BE2C (cell line): ENCODE data around the gene EIF4E1B.

Experiments
- DNase-seq: peaks from one replicate; pipeline ENCODE4 v3.0.0-alpha.2; 2020
- H3K27me3 ChIP-seq: fragments of 250-450 bp; sonication (Bioruptor Pico); 2 replicates; pipeline ENCODE4 v1.5.1; 2020; ENCODE audit warnings: mild to moderate bottlenecking
- H3K36me3 ChIP-seq: fragments of 250-450 bp; sonication (Bioruptor Pico); 2 replicates; pipeline ENCODE4 v1.5.1; 2020; ENCODE audit warnings: mild to moderate bottlenecking
- H3K4me1 ChIP-seq: fragments of 250-450 bp; sonication (Bioruptor Pico); 2 replicates; pipeline ENCODE4 v1.5.1; 2020
- H3K4me3 ChIP-seq: 2 replicates; pipeline ENCODE4 v1.5.1; 2011; ENCODE audit warnings: low read depth, low read length
- H3K9me3 ChIP-seq: fragments of 250-450 bp; sonication (Bioruptor Pico); 2 replicates; pipeline ENCODE4 v1.5.1; 2020
- CTCF ChIP-seq: IDR thresholded peaks from 2 replicates; pipeline ENCODE4 v1.5.1; 2012; ENCODE audit warnings: mild to moderate bottlenecking, low read depth, low read length

Gene EIF4E1B

GRCh38 chr5:176628406-176629228, 1.9 kb upstream of the EIF4E1B start:
- no peak for TF ChIP-seq CTCF
- H3K36me3 ChIP-seq: no peaks in the 10 kb centered on the region
- peaks cover 8% of the 10 kb centered on the region for H3K27me3 ChIP-seq

DNA sequence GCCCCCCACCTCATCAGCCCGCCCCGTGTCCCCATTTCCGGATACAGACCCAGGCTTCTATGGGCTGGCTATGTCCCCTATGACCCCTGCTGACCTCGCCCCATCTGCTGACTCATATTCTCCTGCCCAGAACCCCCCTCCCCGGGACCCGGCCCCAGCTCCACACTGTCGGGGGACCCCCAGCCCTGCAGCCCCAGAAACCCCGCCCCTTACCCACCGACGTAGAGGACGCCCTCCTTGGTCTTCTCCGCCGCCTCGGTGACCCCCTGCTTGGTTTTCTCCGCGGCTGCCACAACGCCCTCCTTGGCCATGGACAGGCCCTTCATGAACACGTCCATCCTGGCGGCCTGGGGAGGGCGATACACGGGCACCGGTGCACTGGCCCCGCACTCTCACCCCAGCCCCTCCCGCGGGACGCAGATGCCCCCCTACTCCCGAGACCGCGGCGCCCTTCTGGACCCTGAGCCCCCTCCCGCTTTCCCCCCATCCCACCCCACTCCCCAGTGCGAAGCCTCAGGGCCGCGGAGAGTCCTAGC, 1.1 kb upstream of the EIF4E1B start:
- Histone ChIP-seq H3K4me3 (peak overlapping the region; percentile 57), H3K27me3 (peaks cover 8% of the 10 kb centered on the region), H3K4me1 (no peaks in the 10 kb centered on the region), H3K9me3 (no peaks in the 10 kb centered on the region), H3K36me3 (no peaks in the 10 kb centered on the region)
- DNase-seq: no peak
- TF ChIP-seq CTCF: no peak

More at GRCh38 chr5:176628406-176629228, 1.9 kb upstream of the EIF4E1B start:
- H3K4me1 ChIP-seq: no peaks in the 10 kb centered on the region
- no peaks in the 10 kb centered on the region for H3K9me3 ChIP-seq
- H3K4me3 ChIP-seq: no peak overlapping the region
- no peak for DNase-seq

GRCh38 chr5:176630681-176631222, 277 bp downstream of the EIF4E1B start:
- H3K36me3 ChIP-seq: no peaks in the 10 kb centered on the region
- TF ChIP-seq CTCF: no peak
- H3K27me3 ChIP-seq: peaks cover 8% of the 10 kb centered on the region
- no peaks in the 10 kb centered on the region for H3K9me3 ChIP-seq
- DNase-seq: no peak
- no peaks in the 10 kb centered on the region for H3K4me1 ChIP-seq
- peak overlapping the region; percentile 57 for H3K4me3 ChIP-seq

DNA sequence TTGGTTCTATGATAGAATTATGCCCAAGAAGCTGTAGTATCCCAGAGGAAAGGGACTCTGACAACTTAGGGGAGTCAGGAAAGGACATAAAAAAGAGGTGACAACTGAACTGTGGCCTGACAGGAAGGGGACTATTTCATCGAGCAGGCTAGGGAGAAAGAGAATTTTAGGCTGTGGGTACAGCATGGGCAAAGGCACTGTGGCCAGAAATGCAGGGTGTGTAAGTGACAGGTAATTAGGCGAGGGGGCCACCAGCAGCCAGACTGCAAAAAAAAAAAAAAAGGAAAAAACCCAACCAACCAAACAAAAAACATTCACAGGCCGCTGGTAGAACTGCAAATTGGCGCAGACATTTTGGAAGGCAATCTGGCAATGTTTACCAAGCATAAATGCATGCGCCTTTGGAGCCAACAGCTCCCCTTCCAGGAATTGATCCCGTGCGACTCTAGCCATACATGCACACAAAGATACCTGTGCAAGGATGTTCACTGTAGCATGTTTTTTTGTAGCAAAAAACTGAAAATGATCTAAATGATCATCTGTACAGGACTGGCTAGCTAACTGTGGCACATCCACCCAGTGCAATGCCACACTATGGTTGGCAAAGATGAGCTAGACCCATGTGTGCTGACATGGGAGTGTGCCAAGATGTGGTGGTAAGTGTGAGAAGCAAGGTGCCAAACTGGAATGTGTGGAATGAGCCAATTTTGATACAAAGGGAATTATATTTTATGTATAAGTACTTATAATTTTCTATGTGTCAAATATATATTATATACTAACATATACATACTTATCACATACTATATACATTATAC, 1.1 kb downstream of the EIF4E1B start:
- Histone ChIP-seq H3K36me3 (no peaks in the 10 kb centered on the region), H3K4me3 (no peak overlapping the region), H3K9me3 (no peaks in the 10 kb centered on the region), H3K4me1 (no peaks in the 10 kb centered on the region), H3K27me3 (peaks cover 8% of the 10 kb centered on the region)
- TF ChIP-seq CTCF: no peak
- DNase-seq: no peak

DNA sequence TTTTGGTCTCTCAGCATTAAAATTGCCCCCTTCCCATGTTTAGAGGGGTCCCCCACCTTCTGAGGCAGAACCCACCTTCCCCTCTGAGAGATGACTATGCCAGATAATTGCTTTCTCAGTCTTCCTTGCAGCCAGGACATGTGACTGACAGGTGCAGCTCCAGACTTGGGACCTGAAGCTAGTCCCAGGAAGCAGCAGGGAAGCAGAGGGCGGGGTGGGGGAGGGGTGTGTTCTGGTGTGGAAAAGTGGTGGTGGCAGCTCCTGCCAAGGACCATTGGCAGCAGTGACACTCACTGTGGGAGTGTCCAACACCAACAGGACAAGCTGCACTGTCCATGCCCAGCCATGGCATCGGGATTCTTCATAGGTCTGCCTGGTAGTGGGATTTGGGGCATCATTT, 2.3 kb downstream of the EIF4E1B start:
- H3K4me1 ChIP-seq: no peaks in the 10 kb centered on the region
- DNase-seq: no peak
- H3K27me3 ChIP-seq: peaks cover 8% of the 10 kb centered on the region
- no peaks in the 10 kb centered on the region for H3K9me3 ChIP-seq
- H3K36me3 ChIP-seq: no peaks in the 10 kb centered on the region
- no peak overlapping the region for H3K4me3 ChIP-seq
- TF ChIP-seq CTCF: no peak
